ENCODE results near the gene GDF3.

GRCh38 chr12:7712841-7713442 is 17.4 kb upstream of the GDF3 start:
- TF ChIP-seq, protein P1, sequence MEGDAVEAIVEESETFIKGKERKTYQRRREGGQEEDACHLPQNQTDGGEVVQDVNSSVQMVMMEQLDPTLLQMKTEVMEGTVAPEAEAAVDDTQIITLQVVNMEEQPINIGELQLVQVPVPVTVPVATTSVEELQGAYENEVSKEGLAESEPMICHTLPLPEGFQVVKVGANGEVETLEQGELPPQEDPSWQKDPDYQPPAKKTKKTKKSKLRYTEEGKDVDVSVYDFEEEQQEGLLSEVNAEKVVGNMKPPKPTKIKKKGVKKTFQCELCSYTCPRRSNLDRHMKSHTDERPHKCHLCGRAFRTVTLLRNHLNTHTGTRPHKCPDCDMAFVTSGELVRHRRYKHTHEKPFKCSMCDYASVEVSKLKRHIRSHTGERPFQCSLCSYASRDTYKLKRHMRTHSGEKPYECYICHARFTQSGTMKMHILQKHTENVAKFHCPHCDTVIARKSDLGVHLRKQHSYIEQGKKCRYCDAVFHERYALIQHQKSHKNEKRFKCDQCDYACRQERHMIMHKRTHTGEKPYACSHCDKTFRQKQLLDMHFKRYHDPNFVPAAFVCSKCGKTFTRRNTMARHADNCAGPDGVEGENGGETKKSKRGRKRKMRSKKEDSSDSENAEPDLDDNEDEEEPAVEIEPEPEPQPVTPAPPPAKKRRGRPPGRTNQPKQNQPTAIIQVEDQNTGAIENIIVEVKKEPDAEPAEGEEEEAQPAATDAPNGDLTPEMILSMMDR (IDR thresholded peaks at IDR 0.05 in 4 of 5, conservative IDR thresholded peaks at IDR 0.05 in 1 of 5), result no peak
- no peak for TF ChIP-seq POLR2A (IDR thresholded peaks at IDR 0.05)

All from gastrocnemius medialis (tissue), 4 donors.